ENCODE measurements around the gene DOCK2. TPM values are rescaled to one million over a fixed set of nuclear protein-coding genes. Genes with fewer than 3 reads are reported as not detected.

DOCK2 gene
- total and polyA plus RNA-seq, 2 donors (not counting 1 experiment from before 2014, with no cell fraction given) = 112 to 330 TPM

GRCh38 chr5:169942181-169942580 lies 305.1 kb downstream of the DOCK2 start:
- Histone ChIP-seq H3K4me3 (ENCODE audit: control extremely low read depth in 1 of 5, extremely low read depth in 1 of 5, insufficient read depth in 1 of 5, low read depth in 2 of 5, low read length in 4 of 5) (no peak overlapping the region), H3K79me2 (ENCODE audit: control insufficient read depth, insufficient read depth, low read length) (peaks cover 12% of the 10 kb centered on the region), H3K27me3 (replicated peaks in 1 of 4; ENCODE audit: control extremely low read depth in 1 of 4, control insufficient read depth in 3 of 4, insufficient read depth in 4 of 4, low read length in 3 of 4) (no peaks in the 10 kb centered on the region), H3K4me1 (ENCODE audit: control insufficient read depth in 2 of 2, insufficient read depth in 2 of 2, low read length in 2 of 2) (no peaks in the 10 kb centered on the region), H4K20me1 (ENCODE audit: control insufficient read depth, insufficient read depth, low read length, poor library complexity, severe bottlenecking) (peaks cover 20% of the 10 kb centered on the region), H2AFZ (ENCODE audit: insufficient read depth, low read depth, low read length, poor library complexity, severe bottlenecking) (no peak overlapping the region), H3K9ac (ENCODE audit: low read length) (no peak overlapping the region), H3K36me3 (replicated peaks in 1 of 2; ENCODE audit: control extremely low read depth in 1 of 2, control insufficient read depth in 1 of 2, extremely low read depth in 1 of 2, insufficient read depth in 2 of 2, low read length in 1 of 2) (peaks cover 2 to 14% of the 10 kb centered on the region in 2 experiments), H3K27ac (ENCODE audit: low read length in 2 of 2) (no peak overlapping the region), H3K4me2 (replicated peaks; ENCODE audit: low read depth, low read length, poor library complexity, severe bottlenecking) (no peak overlapping the region), H3K9me3 (ENCODE audit: control extremely low read depth in 1 of 3, control insufficient read depth in 2 of 3, insufficient read depth in 1 of 3, low read length in 2 of 3) (no peaks in the 10 kb centered on the region)
- ChIA-PET POLR2A (no interaction called here), CTCF (no interaction called here)
- TF ChIP-seq EZH2 (IDR thresholded peaks at IDR 0.05; ENCODE audit: borderline replicate concordance, insufficient read depth, low read depth, low read length, poor library complexity, severe bottlenecking) = no peak
- TF ChIP-seq, protein P1, sequence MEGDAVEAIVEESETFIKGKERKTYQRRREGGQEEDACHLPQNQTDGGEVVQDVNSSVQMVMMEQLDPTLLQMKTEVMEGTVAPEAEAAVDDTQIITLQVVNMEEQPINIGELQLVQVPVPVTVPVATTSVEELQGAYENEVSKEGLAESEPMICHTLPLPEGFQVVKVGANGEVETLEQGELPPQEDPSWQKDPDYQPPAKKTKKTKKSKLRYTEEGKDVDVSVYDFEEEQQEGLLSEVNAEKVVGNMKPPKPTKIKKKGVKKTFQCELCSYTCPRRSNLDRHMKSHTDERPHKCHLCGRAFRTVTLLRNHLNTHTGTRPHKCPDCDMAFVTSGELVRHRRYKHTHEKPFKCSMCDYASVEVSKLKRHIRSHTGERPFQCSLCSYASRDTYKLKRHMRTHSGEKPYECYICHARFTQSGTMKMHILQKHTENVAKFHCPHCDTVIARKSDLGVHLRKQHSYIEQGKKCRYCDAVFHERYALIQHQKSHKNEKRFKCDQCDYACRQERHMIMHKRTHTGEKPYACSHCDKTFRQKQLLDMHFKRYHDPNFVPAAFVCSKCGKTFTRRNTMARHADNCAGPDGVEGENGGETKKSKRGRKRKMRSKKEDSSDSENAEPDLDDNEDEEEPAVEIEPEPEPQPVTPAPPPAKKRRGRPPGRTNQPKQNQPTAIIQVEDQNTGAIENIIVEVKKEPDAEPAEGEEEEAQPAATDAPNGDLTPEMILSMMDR (IDR thresholded peaks at IDR 0.05) = no peak
- intact Hi-C loops (cut with micrococcal nuclease) = no loop called here
- Mint-ChIP-seq H3K4me3 (no peak overlapping the region), H3K4me1 (peaks cover 13% of the 10 kb centered on the region), H3K9me3 (ENCODE audit: insufficient read depth) (no peaks in the 10 kb centered on the region), H3K27ac (no peak overlapping the region), H3K27me3 (no peaks in the 10 kb centered on the region)
- DNase-seq = no peak
- no peak for ATAC-seq (ENCODE audit: low read depth)
- WGBS (ENCODE audit: insufficient coverage) = no CpG with 5 or more reads among the region's 1 CpG

- TF ChIP-seq EZH2 (IDR thresholded peaks at IDR 0.05; ENCODE audit: borderline replicate concordance, insufficient read depth, low read depth, low read length, poor library complexity, severe bottlenecking) = no peak
- TF ChIP-seq, protein P1 (IDR thresholded peaks at IDR 0.05) = no peak
- Histone ChIP-seq H3K9ac (ENCODE audit: low read length) (no peak overlapping the region), H3K79me2 (ENCODE audit: control insufficient read depth, insufficient read depth, low read length) (peaks cover 12% of the 10 kb centered on the region), H3K9me3 (ENCODE audit: control extremely low read depth in 1 of 3, control insufficient read depth in 2 of 3, insufficient read depth in 1 of 3, low read length in 2 of 3) (no peaks in the 10 kb centered on the region), H3K27me3 (replicated peaks in 1 of 4; ENCODE audit: control extremely low read depth in 1 of 4, control insufficient read depth in 3 of 4, insufficient read depth in 4 of 4, low read length in 3 of 4) (no peaks in the 10 kb centered on the region), H3K4me2 (replicated peaks; ENCODE audit: low read depth, low read length, poor library complexity, severe bottlenecking) (no peak overlapping the region), H3K36me3 (replicated peaks in 1 of 2; ENCODE audit: control extremely low read depth in 1 of 2, control insufficient read depth in 1 of 2, extremely low read depth in 1 of 2, insufficient read depth in 2 of 2, low read length in 1 of 2) (peaks cover 2 to 14% of the 10 kb centered on the region in 2 experiments), H2AFZ (ENCODE audit: insufficient read depth, low read depth, low read length, poor library complexity, severe bottlenecking) (no peak overlapping the region), H4K20me1 (ENCODE audit: control insufficient read depth, insufficient read depth, low read length, poor library complexity, severe bottlenecking) (peaks cover 20% of the 10 kb centered on the region), H3K4me3 (ENCODE audit: control extremely low read depth in 1 of 5, extremely low read depth in 1 of 5, insufficient read depth in 1 of 5, low read depth in 2 of 5, low read length in 4 of 5) (no peak overlapping the region), H3K4me1 (ENCODE audit: control insufficient read depth in 2 of 2, insufficient read depth in 2 of 2, low read length in 2 of 2) (no peaks in the 10 kb centered on the region), H3K27ac (ENCODE audit: low read length in 2 of 2) (no peak overlapping the region)
- no peaks in the 10 kb centered on the region for H3K9me3 Mint-ChIP-seq (ENCODE audit: insufficient read depth)
- H3K4me1 Mint-ChIP-seq = peaks cover 13% of the 10 kb centered on the region
- H3K27me3 Mint-ChIP-seq = no peaks in the 10 kb centered on the region
- POLR2A ChIA-PET = no interaction called here
- no peak overlapping the region for H3K4me3 Mint-ChIP-seq
- DNase-seq = no peak
- no CpG with 5 or more reads among the region's 4 CpGs for WGBS (ENCODE audit: insufficient coverage)
- H3K27ac Mint-ChIP-seq = no peak overlapping the region
- ATAC-seq (ENCODE audit: low read depth) = no peak
- intact Hi-C loops (cut with micrococcal nuclease) = no loop called here
- CTCF ChIA-PET = no interaction called here
Measured at GRCh38 chr5:169943026-169943425, 306.0 kb downstream of the DOCK2 start.
